NK-92 (cell line): ENCODE data around the gene CDKL1.
"Not testable (repeated sequence)": the region's sequence is repeated elsewhere in the genome, so short reads cannot be mapped to it uniquely, and the experiment has no call there.

ENCODE experiments used
- DNase-seq: peaks from one replicate; lab custom pipeline; 2025; ENCODE audit not compliant: unreplicated experiment; lab: John Stamatoyannopoulos, UW

Gene CDKL1

DNA sequence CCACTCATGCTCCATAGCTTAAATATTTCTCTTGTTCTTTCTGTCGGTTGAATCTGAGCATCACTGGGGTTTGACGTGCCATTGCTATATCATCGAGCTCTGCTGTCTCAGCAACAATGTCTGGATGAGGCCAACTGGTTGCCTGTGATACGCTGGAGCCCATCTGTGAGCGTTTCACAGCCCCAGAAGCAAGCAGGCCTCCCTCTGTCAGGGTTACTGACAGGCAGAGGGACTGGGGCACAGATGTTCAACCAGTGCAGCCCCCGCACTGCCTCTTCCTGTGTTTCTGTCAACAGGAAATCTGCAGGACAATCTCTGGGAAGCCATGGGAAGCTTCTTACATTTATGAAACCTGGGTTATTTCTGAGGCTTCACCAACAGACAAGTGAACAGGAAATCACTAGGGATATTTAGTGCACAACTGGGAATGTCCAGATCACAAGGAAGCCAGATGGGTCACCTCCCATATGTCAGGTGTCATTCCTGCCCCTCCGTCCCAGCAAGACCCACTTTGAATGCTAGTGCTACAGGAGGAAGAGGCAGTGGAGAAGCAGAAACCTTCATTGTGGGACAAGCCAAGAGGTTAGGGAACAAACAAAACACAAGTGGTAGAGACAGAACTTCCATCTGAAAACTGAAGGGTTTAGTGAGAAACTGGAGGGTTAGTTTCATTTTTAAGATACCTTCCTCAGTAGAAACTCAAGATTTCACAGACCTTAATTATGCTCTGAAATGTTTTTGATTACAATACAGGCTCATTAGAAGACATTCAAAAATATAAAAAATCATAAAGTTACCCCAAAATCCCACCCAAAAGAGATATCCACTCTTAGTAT, 60.5 kb downstream of the CDKL1 start:
- DNase-seq, result no peak

DNA sequence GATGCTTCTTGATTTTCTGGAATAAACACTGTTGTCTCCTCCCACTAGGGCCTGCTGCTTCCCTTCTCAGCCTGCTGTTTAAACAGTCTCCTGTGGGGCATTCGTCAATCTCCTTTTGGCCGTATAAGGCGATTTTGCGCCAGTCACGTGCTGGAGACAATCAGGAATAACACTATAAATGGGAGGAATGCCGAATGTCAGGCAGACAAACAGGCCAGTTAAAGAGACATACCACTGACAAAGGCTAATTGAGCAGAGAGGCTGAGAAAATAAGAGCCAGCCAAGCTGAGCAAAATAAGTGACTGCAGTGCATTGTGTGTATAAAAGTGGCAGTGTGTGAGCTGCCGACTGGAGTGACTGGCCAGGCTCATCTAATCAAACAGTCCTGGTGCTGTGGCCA, 61.3 kb downstream of the CDKL1 start:
- DNase-seq, result no peak

DNA sequence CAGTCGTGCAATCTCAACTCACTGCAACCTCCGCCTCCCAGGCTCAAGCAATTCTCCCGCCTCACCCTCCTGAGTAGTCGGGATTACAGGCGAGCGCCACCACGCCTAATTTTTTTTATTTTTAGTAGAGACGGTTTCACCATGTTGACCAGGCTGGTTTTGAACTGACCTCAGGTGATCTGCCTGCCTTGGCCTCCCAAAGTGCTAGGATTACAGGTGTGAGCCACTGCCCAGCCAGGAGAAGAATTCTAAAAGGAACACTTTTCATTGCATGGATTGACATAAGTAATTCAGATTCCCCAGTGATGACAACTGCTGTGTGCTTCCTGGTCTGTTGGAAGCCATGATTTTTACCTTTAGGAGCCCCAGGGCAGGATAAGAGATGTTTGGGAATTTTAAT, 62.5 kb downstream of the CDKL1 start:
- DNase-seq, result no peak

DNA sequence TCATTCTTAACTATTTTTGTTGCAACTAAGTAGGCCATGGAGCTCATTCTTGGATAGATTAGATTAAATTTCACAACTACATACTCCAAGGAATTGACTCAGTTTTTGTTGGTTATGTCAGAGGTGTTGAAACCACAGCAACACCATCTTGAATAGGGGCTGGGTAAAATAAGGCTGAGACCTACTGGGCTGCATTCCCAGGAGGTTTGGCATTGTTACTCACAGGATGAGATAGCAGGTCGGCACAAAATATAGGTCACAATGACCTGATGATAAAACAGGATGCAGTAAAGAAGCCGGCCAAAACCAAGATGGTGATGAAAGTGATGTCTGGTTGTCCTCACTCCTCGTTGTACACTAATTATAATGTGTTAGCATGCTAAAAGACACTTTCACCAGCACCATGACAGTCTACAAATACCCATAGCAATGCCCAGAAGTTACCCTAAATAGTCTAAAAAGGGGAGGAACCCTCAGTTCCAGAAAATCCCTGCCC, 63.6 kb downstream of the CDKL1 start:
- no peak for DNase-seq

DNA sequence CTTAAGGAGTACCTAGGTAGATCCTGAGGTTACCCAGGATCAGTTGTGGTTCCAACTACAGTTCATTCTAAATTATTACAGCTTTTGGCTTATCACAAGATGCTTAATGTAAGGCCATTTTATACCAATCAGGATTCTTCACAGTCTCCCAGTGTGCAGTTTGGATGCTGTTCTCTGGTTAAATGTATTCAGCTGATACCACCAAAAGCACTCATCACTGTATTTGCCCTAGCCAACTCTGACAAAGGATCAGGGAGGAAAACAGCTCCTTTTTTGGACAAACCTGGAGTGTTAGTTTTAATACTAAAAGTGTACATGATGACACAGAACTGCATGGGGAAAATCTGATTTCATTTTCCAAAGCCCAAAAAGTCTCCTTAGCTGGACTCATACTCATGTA, 65.1 kb downstream of the CDKL1 start:
- no peak for DNase-seq

DNA sequence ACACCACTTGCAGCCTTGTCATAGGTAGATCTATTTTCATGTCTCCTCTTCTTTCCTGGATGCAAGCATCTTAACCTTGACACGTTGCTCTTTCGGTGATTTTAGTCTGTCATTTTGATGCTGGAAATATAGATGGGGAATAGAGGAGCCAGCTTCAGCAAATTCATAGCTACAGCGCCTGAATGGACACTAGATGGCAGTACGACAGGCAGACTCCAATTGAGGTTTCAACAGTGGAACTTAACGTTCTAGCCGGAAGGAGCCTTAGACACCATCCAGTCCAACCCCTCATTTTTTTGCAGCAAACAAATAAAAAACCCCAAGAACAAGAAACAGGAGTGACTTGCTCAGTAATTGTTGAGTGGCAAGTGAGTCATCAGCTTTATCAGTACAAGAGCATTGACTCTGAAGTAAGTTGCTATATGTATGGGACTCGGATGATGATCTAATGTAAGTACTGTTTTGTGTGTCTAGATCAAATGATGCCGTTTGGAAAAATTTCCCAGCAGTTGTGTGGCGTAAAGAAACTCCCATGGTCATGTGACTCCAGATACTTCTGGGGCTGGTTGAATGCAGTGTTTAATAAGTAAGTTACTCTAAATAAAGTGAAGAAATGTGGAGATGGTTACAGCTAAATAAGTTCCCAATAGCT, 75.5 kb downstream of the CDKL1 start:
- no peak for DNase-seq

DNA sequence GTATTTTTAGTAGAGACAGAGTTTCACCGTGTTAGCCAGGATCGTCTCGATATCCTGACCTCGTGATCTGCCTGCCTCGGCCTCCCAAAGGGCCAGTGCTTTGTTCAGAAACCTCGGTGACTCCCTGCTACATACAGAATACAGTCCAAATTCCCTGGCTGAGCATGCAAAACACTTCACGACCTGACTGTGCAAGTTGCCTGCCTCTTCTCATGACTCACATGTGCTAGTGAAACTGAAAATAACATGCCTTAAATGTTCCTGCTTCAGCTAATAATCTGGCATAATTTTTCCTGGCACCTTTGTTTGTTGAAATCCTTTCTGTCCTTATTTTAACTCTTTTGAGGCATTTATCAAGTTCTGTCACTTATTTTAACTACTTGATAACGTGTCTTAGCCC, 76.4 kb downstream of the CDKL1 start:
- no peak for DNase-seq

DNA sequence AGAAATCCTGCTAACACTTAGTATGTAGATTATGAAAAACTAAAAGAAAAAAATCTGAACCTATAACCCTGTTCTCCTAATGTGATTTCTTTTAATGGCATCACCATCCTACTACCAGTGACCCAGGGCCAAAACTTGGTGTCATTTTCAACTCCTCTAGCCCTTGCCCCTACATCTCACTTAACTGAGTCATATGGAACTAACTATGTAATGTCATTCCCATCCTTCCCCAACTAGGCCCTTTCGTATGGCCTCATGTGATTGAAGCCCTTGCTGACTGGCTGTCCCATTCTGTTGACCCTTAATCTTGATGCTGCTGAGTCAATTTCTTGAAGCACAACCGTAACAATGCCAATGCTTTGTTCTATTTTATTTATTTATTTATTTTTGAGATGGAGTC, 77.0 kb downstream of the CDKL1 start:
- no peak for DNase-seq

DNA sequence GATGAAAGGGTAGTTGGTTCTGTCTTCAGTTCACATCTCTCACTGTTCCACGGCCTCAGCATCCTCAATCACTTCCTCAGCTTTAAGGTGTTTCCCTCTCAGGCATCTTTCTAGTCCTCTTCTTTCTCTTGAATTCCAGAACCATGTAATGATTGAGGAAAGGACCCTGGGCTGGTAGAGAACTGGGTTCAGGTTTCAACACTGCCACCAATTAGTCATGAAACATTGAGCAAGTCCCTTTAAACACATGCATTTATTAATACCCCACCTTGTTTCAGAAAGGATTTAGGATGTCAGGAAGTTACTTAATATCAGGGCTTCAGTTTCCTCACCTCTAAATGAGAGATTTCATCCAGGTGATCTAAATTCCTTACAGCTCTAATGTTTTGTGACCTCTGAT, 77.4 kb downstream of the CDKL1 start:
- DNase-seq, result no peak

DNA sequence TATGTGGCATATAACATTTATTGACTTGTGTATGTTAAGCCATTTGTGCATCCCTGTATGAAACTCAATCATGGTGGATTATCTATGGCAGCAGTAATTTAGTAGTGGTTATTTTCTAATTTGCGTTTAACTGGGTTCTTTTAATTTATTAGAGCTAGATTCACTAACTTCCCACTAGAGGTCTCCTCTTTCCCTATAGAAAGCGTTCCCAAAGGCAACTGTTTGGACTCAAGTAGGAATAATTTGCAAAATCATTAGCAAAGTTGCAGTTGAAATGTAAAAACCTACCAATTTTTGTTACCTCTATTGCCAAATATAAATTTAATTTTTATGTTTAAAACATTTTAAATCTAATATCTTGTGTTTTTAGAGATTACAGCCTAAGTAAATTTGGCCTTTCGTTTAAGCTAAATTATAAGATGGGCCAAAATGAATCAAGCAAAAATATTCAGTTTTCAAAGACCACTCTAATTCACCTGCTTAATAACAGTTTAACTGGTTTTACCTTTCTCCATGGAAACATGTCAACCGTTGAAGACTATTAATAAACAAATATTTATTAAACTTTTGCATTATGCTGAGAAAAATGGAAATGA, 78.6 kb downstream of the CDKL1 start:
- DNase-seq, result no peak

DNA sequence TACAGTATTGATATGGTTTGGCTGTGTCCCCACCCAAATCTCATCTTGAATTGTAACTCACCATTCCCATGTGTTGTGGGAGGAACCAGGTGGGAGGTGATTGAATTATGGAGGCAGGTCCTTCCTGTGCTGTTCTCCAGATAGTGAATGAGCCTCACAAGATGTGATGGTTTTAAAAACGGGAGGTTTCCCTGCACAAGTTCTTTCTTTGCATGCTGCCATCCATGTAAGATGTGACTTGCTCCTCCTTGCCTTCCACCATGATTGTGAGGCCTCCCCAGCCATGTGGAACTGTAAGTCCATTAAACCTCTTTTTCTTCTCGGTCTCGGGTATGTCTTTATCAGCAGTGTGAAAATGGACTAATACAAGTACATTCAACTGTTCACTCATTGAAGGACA, 82.6 kb downstream of the CDKL1 start:
- DNase-seq, result not testable (repeated sequence)

DNA sequence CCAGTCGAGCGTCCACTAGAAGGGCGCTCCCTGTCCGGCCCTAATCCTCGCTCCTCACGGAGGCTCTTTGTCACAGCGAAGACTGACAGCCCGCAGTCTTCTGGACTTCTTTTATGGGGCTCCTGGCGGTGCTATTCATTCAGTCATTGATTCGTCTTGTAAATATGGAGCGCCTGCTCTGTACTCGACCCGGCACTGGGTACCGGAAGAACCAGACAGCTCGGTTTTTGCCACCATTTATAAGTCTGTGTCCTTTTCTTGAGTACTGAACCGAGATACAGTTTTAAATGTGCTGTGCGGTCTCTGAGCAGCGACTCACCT, 84.0 kb downstream of the CDKL1 start:
- DNase-seq, result no peak

DNA sequence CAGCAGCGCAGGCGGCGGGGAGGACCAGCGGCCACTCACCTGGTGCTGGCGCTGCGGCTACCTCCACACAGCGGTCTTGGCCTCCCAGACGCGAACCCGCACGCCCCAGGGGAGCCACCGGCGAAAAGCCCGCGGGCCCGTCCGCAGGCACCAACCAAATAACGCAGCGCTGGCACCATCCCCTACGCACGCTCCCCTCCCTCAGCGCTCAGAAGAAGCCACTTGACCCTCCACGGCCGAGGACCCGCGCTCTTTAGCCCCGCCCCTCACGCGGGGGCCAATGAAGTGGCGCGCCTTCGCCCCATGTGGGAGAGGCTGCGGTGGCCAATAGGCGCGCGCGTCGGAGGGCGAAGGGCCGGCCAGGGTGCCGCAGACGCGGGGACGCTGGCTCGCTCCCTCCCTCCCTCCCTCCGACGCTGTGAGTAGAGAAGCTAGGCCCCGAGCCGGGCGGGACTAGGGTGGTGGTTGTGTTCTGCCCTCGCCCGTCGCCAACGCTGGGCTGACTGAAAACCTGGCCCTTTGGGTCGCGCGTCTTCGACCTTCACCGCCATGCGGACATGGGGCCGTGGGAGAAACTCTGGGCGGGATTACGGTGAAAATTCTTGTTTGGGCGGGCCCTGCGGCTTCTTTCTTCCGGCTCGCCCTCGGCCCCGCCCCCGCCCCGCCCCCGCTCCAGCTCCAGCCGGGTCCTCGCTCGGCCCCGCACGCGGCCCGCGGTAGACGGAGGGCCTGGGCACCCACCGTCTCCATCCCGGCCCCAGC, 84.5 kb downstream of the CDKL1 start, which contains the start of the genes DMAC2L and L2HGDH:
DMAC2L (plus strand) TSS at position 353 of the 762 bp plus-strand sequence. CDS start 9,164 bp downstream, outside the sequence.
L2HGDH (minus strand) TSS at position 258 of the 762 bp plus-strand sequence; CDS start at position 179, 79 bp downstream.
- DNase-seq, result no peak

DNA sequence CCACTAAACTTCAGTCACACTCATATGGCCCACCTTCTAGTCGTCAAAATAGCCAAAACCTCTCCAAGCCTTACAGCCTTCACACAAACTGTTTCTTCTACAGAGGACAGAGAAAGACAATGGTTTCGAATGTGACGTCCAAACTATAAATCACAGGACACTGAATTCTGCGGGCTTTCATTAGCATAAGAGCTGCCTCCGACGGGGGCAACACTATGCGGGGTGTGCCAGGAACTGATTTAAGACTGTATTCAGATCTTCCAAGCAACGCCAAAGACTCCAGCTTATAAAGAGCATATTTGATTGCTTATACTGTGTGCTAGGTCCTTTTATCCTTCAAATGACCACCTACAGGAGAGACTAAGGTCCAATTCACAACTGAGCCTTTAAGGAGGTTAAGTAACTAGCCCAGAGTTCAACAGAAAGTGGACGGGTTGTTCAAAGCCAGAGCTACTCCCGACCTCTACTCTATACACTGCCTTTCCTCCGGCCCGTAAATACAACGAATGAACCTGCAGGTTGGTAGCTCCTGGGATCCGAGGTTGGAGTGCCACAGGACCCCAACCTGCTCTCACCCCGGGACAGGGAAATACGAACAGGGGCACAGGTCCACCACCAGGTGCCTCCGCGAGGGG, 85.2 kb downstream of the CDKL1 start:
- DNase-seq, result no peak

DNA sequence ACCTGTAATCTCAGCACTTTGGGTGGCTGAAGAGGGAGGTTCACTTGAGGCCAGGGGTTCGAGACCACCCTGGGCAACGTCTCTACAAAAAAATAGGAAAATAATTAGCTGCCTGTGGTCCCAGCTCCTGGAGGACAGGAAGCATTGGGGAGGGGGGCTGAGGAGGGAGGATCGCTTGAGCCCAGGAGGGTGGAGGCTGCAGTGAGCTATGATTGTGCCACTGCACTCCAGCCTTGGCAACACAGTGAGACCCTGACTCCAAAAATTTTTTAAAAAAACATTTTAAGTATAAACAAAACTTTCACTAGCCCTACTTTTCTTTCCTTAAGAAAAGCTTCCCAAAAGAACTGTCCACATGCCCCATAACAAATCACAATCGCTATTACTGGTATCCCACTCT, 86.2 kb downstream of the CDKL1 start:
- DNase-seq, result no peak

DNA sequence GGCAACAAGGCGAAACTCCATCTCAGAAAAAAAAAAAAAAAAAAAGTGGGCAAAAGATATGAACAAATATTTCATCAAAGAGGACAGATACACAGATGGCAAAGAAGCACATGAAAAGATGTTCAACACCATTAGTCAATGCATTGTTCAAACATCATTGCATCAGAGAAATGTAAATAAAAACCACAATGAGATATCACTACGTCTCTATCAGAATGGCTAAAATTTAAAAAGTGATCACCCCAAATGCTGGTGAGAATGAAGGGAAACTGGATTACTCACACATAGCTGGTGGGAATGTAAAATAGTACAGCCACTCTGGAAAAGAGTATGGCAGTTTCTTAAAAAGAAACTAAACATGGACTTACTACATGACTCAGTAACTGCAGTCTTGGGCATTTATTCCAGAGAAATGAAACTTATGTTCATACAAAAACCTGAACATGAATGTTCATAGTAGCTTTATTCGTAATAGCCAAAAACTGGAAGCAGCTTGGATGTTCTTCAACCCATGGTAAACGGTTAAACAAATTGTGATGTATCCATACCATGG, 88.2 kb downstream of the CDKL1 start:
- DNase-seq, result no peak

DNA sequence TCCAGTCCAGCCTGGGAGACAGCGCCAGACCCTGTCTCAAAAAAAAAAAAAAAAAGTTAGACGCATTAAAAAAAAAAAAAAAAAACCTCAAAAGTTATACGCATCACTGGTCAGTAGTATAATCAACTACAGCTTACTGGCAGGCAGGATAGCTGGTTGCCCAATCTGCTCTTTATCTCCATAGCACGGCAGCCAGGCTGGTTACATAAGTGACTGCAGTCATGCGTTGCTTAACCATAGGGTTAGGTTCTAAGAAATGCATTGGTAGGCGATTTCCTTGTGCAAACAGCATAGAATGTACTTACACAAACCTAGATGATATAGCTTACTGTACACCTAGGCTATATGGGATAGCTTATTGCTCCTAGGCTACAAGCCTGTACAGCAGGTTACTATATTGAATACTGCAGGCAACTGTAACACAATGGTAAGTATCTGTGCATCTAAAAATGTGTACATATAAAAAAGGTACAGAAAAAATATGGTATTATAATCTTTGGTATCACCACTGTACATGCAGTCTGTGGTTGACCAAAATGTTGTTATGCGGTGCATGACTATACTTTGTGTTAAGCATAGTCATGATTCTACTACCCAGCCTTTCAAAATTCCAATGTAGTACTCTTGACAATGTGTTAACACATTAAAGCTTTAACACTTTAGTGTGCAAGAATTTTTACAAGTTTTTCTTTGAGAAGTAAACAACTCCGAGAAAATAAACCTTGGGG, 92.8 kb downstream of the CDKL1 start:
- no peak for DNase-seq

DNA sequence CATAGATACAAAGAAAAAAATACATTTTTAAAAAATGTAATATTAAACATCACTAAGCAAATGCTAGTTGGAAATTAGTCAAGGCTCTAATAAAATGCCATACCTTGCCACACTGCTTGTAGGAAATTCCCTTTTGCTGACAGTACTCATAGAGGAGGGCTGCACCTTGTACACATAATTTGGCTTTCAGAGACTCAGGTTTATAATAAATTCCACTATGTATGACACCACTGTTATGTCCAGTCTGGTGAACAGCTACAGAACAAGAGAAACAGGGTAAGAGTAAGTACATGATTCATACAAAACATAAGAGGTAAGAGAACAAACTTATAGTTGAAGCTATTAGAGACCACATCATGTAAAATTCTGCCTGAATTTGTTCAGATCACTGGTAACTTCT, 94.8 kb downstream of the CDKL1 start:
- DNase-seq, result no peak

DNA sequence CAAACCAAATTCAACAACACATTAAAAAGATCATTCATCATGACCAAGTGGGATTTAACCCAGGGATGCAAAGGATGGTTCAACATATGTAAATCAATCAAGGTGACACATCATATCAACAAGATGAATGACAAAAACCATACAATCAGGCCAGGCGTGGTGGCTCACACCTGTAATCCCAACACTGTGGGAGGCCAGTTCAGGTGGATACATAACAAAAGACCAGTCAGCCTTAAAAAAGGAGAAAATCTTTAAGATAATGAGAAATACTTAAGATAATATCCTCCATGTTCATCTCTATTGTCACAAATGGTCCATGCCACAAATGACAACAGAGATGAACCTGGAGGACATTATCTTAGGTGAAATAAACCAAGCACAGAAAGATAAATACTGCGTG, 97.1 kb downstream of the CDKL1 start:
- no peak for DNase-seq

DNA sequence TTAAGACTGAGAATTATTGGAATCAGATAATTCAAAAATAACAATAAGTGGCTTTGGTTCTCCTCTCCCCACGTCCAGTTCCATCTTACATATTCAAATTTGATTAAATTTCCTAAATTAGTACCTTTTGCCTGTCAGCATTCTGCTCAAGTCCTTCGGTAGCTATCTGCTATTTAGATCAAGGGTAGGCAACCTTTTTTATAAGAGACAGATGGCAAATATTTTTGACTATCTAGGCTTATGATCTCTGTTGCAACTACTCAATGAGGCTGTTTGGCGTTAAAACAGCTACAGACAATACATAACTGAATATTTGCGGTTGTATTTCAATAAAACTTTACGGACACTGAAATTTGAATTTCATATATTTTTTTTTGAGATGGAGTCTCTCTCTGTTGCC, 106.4 kb downstream of the CDKL1 start:
- DNase-seq, result no peak
